ENCODE data around the gene LDLRAD3.

Gene LDLRAD3

DNA sequence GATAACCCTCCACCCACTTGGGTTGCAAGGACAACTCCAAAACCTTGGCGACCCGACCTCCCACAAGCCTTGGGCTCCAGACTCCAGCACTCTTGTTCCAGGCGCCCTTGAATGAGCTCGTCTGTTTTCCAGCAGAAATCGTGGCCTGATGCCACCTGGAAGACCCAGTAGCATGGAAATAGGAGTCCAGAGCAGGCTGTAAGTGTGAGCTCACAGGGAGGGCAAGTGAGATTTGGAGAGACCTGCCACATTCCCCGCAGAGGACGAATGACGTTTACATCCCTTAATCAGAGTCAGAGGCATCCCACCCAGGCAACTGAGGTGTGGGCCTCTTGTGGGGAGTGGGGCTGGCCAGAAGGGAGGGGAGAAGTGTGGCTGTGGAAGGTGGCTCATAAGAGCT is 71.9 kb downstream of the LDLRAD3 start:
- no peak for DNase-seq (ENCODE audit: low read depth in 2 of 2, low spot score in 1 of 2)

GRCh38 chr11:36016263-36016662 is 72.4 kb downstream of the LDLRAD3 start:
- no peak for DNase-seq (ENCODE audit: low read depth in 2 of 2, low spot score in 1 of 2)

GRCh38 chr11:36016709-36017108 is 72.8 kb downstream of the LDLRAD3 start:
- no peak for DNase-seq (ENCODE audit: low read depth in 2 of 2, low spot score in 1 of 2)

DNA sequence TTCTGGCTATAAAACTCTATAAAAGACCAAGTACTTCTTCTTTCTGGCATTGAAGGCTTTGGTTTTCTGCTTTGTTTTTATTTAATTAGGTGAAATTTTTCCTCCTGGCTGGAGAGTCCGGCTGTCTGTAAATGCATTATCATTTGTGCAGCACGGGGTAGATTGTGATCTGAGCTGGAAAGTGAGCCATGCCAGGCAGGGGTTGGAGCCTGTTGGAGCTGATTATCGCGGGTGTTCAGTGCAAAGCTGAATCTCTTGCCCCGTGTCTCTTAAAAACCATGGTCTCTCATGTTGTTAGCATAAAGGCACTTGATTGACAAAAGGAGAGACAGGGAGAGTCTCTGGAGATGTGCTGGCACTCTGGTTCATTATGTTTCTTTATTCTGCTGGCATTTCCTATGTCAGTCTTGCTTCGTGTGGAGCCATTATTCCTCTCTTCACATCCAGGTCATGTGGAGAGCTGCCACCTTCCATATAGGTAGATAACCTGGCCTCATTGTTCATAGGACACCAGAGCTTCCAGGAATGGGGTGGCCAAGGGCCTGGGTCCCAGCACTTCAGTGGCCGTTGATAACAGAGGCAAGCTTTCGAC is 75.2 kb downstream of the LDLRAD3 start:
- DNase-seq (ENCODE audit: low read depth in 2 of 2, low spot score in 1 of 2): no peak

DNA sequence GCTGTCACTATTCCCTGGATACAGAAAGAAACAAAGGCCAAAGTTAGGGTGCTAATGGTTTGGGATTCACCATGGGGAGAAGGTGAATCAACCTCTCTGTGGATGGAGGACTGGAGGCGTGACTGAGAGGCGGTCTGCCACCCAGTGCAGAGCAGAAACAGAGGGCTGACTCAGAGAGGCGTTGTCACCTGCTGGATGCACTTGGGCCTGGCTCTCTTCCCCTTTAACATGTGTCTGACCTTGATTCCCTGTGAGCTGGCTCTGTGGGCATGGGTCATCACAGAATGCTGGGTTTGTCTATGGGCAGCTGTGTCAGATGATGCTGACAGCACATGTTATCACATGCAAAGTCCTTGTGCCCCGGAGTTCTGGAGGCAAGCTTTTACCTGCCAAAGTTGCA is 75.9 kb downstream of the LDLRAD3 start:
- DNase-seq (ENCODE audit: low read depth in 2 of 2, low spot score in 1 of 2): no peak

DNA sequence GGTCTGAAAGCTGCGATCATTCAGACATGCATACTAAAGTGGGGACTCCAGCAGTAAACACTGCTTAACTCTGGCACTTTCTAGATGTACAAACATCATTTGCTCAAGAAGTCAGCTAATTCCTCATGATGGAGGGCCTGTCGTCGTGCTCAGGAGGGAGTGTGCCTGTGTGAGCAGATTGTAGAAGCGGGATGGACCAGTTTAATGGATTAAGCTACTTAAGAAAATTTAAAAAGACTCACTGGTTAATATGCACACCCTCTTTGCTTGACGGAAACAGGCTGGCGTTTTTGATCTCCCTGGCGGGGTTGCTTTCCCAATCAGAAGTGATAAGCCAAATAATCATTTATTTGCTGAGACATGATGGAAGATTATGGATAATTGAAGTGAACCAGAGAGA is 79.0 kb downstream of the LDLRAD3 start:
- DNase-seq (ENCODE audit: low read depth in 2 of 2, low spot score in 1 of 2): no peak

DNA sequence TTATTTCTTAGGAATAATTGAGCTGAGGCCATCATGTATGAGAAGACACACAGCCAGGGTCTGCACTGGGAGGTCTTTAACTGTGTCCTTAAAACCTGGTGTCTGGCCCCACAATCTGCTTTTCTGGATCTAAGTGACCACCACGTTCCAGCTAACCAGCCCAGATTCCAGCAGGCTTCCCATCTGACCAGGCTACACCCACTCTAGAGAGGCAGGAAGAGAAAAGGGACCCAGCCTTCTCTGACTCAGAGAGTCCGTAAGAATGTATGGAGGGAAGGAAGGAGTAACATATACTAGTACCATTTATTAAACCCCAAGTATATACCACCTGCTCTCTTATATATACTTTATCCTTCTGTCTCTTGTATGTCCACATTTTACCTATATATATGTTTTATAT is 80.1 kb downstream of the LDLRAD3 start:
- no peak for DNase-seq (ENCODE audit: low read depth in 2 of 2, low spot score in 1 of 2)

DNA sequence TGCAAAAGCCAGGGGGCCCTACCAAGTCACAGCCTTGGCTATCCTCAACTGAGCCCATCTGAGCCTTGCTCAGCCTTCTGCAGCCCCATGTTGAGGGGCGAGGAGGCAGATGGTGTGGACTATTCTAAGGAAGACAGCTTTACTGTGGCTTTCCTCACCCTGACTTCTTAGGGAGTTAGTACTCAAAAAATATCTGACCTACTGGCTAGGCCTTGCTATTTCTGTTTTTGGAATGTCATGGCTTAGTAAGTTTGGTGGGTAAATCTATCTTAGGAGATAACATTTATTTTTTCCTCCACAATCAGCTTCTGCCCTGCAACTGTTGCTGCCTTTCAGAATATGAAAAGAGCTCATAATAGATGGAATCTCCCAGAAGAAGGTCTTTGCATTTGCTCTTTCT is 80.9 kb downstream of the LDLRAD3 start:
- DNase-seq (ENCODE audit: low read depth in 2 of 2, low spot score in 1 of 2): no peak

GRCh38 chr11:36026315-36026968 is 82.6 kb downstream of the LDLRAD3 start:
- DNase-seq (ENCODE audit: low read depth in 2 of 2, low spot score in 1 of 2): no peak

DNA sequence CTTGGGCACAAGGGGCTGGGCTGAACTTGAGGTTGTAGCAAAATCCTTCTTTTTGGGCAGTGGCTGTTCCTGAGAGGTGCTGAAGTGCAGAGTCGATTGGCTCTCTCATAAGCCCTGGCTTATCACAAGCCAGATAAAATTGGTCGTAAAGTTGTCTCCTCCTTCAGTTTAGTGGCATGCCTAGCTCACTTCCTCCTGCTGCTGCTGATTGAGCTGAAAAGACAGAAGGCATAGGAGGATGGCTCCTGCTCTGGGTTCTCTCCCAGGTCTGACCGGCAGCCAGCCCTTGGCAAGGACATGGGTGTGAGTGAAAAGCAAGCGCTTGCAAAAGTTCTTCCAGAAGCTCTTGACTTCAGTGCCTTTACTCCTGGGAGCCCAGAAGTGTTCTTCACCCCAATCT is 83.9 kb downstream of the LDLRAD3 start:
- no peak for DNase-seq (ENCODE audit: low read depth in 2 of 2, low spot score in 1 of 2)

- DNase-seq (ENCODE audit: low read depth in 2 of 2, low spot score in 1 of 2): no peak
Measured at GRCh38 chr11:36029616-36030015, 85.8 kb downstream of the LDLRAD3 start.

DNA sequence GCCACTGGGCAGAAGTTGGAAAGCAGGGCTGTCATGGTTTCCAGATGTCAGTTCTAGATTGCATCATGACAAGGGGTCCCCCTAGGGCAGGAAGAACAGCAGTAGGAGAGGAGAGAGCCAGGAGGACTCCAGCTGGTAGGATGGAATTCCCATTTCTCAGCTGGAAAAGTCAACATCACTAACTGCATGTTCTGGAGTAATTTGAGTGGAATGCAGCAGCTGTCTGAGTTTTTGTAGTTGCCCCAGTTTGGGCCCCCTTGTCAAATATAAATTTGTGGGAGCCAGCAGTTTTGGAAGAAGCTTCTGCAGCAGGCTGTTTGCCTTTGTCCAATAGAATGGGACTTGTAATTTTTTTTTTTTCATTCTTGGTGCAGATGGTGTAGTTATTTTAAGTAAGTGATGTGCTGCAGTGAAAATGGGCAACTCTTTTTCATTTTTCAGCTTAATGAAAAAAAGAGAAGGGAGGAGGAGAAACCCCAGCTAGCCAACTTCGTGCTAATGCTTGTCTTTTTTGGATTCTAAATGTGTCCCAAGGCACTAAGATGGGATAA is 86.9 kb downstream of the LDLRAD3 start:
- no peak for DNase-seq (ENCODE audit: low read depth in 2 of 2, low spot score in 1 of 2)

- no peak for DNase-seq (ENCODE audit: low read depth in 2 of 2, low spot score in 1 of 2)
Measured at GRCh38 chr11:36033082-36033751, 89.4 kb downstream of the LDLRAD3 start.

DNA sequence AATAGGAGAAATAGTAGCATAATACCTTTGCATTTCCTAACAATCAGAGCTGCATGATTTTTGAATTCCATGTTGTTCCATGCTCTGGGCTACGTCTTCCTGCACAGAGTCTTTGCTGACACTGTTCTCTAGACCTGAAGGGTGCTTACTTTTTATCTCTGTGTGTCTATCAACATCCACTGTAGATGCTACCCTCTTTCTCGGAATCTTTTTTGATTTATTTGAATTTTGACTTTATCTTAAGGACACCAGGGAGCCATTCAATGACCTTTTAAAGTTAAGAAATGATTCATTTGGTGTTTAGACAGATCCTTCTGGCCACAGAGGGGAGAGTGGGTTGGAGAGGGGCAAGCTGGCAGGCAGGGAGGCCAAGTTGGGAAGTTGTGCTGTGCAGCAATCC is 90.1 kb downstream of the LDLRAD3 start:
- no peak for DNase-seq (ENCODE audit: low read depth in 2 of 2, low spot score in 1 of 2)

DNA sequence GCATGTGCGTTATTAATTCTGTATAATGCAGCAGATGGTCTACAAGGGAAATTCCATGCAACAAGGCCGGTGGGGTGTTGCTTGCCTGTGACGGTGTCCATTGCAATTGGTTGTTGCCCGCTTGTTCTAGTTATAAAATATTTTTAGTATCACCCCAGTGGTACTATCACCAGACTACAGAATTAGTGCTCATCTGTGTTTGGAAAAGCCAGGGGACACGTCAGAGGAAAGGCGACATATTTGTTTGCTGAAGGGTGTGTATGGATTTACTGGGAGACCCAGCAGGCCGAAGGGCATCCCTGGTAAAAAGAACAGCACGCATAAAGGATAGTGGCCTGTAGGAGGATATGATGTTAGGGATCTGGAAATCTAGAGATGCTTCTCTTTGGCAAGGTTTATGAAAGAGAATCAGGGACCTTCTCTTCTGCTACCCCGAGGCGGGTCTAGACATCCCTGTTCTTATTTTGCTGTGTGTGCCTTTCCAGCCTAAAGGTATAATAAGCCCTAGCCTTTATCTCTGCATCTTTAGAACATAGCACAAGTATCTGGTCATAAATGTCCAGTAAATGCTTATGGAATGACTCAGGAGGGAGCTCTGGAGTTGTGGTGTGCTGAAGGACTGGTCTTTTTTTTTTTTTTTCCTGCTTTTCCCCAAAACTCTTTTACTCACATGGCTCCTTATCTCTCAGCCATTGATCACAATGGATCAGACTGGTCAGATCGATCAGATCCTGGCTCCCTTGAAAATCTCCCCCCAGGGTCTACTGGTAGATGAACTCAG is 90.9 kb downstream of the LDLRAD3 start:
- no peak for DNase-seq (ENCODE audit: low read depth in 2 of 2, low spot score in 1 of 2)

DNA sequence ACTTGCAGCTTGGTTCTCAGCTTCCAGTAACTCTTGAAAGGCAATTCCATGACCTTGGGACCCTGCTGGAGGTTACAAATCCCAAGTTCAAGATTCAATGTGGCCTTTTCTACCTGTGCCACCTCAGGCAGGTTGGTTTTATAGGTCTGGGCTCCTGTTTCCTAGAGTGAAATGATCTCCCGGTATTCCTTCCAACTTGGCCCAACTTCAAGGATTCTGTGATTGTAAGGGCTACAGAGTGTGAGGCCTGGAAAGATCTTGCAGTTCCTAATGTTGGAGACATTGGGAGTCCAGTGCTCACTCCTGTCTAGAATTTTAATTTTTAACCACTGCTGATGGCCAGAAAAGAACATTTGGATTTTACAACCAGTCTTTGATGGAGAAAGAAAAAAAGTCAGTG is 91.6 kb downstream of the LDLRAD3 start:
- no peak for DNase-seq (ENCODE audit: low read depth in 2 of 2, low spot score in 1 of 2)

GRCh38 chr11:36035999-36036398 is 92.1 kb downstream of the LDLRAD3 start:
- DNase-seq (ENCODE audit: low read depth in 2 of 2, low spot score in 1 of 2): no peak

GRCh38 chr11:36037031-36037430 is 93.2 kb downstream of the LDLRAD3 start:
- no peak for DNase-seq (ENCODE audit: low read depth in 2 of 2, low spot score in 1 of 2)

- DNase-seq (ENCODE audit: low read depth in 2 of 2, low spot score in 1 of 2): no peak
Measured at GRCh38 chr11:36038541-36038940, 94.7 kb downstream of the LDLRAD3 start.

DNA sequence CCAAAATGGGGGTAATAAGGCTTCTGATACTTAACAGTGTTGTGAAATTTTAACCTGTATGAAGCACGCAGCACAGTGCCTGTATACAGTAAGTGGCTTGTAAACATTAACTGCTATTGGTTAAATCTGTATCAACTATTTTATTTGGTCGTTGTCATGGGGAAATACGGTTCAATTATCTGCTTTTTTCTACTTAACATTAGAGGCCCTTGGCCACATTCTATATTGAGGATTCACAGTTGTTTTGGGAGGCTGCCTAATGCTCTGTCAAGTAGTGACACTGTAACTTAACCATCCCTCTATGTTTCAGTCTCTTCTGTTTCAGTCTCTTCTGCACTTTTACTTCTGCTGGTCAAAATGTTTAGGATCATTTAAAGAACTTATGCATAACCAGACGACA is 95.6 kb downstream of the LDLRAD3 start:
- no peak for DNase-seq (ENCODE audit: low read depth in 2 of 2, low spot score in 1 of 2)

DNA sequence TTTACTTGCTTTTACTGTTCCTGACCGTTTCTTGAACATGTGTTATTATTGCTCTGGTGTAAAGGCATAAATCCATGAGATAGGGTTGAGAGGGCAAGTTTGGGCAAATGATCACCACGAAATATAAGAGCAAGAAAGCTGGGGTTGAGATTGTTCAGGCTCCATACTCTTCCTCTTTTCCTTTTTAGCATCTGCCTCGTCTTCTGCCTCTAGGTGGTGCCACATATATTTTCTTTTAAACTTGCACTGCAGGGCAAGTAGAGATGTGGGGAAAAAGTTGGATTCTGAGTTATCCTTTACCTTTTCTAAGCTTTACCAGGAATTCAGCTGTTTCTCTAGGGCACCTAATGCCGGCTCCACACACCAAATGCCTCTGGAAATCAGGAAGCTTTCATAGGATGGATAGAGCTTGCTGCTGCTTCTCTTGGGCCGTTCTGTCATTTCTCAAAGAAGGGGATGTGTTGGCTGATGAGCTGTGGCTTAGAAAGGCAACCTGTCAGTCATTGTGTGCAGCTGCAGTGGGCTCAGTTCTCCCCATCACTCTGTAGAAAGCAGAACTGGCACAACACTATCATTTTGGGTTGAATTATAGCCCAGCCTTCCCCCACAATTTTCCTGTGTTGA is 98.2 kb downstream of the LDLRAD3 start:
- no peak for DNase-seq (ENCODE audit: low read depth in 2 of 2, low spot score in 1 of 2)
